NCI-H446 (cell line): Measurements from ENCODE around the gene TRMT13.
A peak's percentile ranks its signal among the peaks of the same experiment; 100 is the strongest.

Experiments used
- DNase-seq, 2 experiments: peaks; one replicate each; lab custom pipeline; 2025; lab: John Stamatoyannopoulos, UW

Gene TRMT13, protein sequence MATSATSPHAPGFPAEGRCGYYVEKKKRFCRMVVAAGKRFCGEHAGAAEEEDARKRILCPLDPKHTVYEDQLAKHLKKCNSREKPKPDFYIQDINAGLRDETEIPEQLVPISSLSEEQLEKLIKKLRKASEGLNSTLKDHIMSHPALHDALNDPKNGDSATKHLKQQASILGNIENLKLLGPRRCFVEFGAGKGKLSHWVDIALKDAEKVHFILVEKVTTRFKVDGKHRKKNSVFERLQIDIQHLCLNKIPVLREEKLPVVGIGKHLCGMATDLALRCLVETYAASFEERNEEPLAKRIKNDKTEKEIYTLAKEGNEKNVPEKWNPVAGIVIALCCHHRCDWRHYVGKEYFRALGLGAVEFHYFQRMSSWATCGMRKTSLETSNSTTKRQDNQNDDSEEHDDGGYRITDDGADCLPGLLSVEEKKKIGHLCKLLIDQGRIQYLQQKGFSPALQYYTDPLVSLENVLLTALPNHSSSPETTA

GRCh38 chr1:100132566-100133477 lies at the start of gene TRMT13, which contains the start of gene SASS6:
Gene TRMT13 (plus strand): TSS chr1:100133163. CDS start chr1:100133169, 6 bp downstream.
Gene SASS6 (minus strand): TSS chr1:100132930. CDS start chr1:100132814, 116 bp downstream.
- peak; percentile 93 to 97 for DNase-seq

- DNase-seq: no peak
Measured at GRCh38 chr1:100087396-100087795, 45.6 kb upstream of the TRMT13 start.

DNA sequence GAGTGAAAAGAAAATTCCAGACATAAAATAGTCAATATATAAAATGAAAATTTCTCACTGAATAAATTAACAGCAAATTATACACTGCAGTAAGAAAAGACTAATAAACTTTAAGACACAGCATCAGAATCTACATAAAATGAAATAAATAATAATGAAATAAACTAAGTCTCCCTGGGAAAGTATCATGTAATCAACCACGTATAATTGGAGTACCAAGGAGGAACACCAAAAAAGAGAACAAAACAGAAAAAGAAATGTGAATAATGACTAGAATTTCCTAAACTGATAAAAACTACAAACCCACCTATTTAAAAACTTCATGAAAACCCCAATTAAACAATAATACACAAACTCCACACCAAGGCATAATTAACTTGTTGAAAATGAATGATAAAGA lies 43.9 kb upstream of the TRMT13 start:
- DNase-seq: no peak

DNA sequence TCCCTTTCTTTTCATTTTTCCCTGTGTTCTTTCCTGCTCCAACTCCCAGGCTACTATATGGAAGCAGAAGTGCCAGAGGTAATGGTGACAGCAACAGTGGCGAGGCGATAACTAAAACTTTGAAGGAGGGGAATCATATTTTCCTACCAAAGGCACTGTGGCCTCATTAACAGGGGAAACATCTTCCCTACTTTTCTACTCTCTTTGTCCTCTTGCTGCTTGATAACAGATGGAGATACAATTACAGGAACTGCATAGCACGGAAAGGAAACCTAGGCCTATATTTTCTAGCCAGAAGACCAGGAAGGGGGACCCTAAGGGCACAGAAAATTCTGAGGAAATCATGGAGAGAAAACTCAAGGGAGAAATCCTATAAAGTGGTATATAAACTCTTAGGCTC lies 42.5 kb upstream of the TRMT13 start:
- DNase-seq: no peak

GRCh38 chr1:100100202-100100601 lies 32.8 kb upstream of the TRMT13 start:
- no peak for DNase-seq

DNA sequence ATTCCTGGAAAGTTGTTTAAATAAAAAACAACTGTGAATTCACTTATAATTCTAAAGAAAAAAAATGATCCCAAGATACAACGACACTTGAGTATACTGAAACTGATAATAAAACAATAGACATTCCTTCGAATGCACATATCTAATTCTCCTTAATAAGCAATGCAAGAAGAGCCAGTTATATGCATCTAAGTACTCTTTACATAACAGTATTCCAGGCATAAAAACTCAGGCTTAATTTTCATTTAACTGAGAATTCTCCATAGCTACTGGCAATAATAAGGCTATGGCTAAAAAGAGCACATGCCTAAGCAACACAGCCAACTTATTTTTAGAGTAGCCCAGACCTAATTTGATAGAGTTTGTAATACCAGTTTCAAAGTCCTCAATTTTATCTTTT lies 31.4 kb upstream of the TRMT13 start:
- DNase-seq: no peak

GRCh38 chr1:100107696-100108095 lies 25.3 kb upstream of the TRMT13 start:
- DNase-seq: no peak

GRCh38 chr1:100109554-100110066 lies 23.4 kb upstream of the TRMT13 start:
- DNase-seq: no peak

DNA sequence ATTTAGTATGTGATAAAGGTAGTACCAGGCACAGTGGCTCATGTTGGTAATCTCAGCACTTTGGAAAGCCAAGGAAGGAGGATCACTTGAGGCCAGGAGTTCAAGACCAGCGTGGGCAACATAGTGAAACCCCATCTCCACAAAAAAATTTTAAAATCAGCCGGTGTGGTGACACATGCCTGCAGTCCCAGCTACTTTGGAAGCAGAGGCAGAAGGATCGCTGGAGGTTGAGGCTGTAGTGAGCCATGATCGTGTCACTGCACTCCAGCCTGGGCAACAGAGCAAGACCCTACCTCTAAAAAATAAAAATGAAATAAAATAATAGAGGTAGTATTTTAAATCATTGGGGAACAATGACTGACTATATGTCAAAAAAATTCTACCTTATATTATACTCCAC lies 17.4 kb upstream of the TRMT13 start:
- DNase-seq: no peak

- DNase-seq: no peak
Measured at GRCh38 chr1:100122177-100122576, 10.8 kb upstream of the TRMT13 start.

DNA sequence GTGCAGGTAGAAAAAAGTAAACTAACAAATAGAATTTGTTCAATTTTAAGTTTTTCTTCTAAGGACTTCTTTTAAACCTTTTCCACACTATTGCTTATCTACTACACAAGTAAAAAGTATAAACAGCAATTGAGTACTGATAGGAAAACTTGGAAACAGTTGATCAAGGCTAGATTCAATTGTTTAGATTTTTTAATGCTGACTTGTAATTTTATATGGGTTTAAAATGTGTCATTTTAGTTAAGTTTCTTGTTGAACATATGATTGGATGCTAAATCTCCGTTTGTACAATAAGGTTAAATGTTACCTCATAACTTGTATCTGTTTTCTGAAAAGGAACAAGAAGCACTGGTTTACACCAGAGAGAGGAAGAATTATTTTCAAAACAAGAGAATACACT lies 5.7 kb upstream of the TRMT13 start:
- no peak for DNase-seq

GRCh38 chr1:100130552-100131077 lies 2.3 kb upstream of the TRMT13 start:
- peak in 1 of 2 experiments; percentile 23 for DNase-seq

DNA sequence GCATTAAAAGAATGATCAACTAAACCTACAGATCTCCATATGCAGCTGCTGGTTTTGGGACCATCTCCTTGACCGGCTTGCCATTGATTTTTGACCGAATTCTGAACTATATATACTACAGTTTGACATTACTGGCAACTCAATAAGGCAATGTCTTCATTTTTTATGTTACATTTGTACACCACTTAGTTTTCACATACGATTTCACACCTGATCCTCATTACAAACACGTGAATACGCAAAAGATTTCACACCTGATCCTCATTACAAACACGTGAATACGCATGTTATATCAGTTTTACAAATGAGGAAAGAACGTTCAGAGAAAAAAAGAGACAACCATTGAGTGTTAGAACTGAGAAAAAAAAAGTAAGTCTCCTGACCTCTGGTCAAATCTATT lies 1.3 kb upstream of the TRMT13 start:
- DNase-seq: no peak

DNA sequence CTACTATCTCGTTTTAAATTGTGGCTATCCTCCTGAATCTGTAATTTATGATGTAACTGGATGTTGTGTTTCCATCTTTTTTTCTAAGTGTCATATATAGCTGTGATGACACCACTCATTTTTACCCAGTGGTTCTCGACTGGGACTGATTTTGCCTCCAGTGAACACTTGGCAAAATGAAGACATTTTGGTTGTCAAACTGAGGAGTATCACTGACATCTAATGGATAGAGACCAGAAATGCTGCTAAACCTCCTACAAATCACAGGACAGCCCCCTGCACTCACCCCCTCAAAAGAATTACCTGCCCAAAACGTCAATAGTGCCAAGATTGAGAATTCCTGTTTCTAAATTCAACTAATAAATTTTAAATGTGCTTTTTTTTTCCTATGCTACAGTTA lies 1.9 kb downstream of the TRMT13 start:
- peak in 1 of 2 experiments; percentile 23 for DNase-seq

GRCh38 chr1:100137602-100138001 lies 4.6 kb downstream of the TRMT13 start:
- DNase-seq: no peak

GRCh38 chr1:100141192-100141591 lies 8.2 kb downstream of the TRMT13 start:
- no peak for DNase-seq

- DNase-seq: no peak
Measured at GRCh38 chr1:100142343-100142742, 9.4 kb downstream of the TRMT13 start.

- DNase-seq: no peak
Measured at GRCh38 chr1:100145116-100145515, 12.2 kb downstream of the TRMT13 start.

GRCh38 chr1:100146958-100147357 lies 14.0 kb downstream of the TRMT13 start:
- DNase-seq: no peak

- no peak for DNase-seq
Measured at GRCh38 chr1:100147875-100148274, 14.9 kb downstream of the TRMT13 start.

DNA sequence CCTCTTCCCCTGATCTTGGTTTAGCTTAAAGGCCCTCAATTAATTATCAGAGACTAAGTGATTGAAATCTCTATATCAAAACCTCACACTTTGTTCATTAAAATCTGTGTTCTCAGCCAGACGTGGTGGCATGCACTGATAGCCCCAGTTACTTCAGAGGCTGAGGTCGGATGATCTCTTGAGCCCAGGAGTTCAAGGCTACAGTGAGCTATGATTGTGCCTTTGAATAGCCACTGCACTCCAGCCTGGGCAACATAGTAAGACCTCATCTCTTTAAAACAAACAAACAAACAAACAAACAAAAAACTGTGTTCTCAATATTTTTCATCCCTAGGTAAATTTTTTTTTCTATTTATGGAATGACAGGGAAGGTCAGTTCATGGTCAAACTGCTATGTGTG lies 18.7 kb downstream of the TRMT13 start:
- DNase-seq: no peak

- DNase-seq: no peak
Measured at GRCh38 chr1:100152271-100152670, 19.3 kb downstream of the TRMT13 start.
